GM19351 (cell line): ENCODE data around the gene BLOC1S3.

ENCODE experiments used
- ATAC-seq: cut with Tn5 transposase; IDR thresholded peaks from one replicate; pipeline ENCODE4 v1.9.1; 2021; ENCODE audit warnings: mild to moderate bottlenecking, moderate library complexity; ENCODE audit not compliant: unreplicated experiment

The BLOC1S3 gene

DNA sequence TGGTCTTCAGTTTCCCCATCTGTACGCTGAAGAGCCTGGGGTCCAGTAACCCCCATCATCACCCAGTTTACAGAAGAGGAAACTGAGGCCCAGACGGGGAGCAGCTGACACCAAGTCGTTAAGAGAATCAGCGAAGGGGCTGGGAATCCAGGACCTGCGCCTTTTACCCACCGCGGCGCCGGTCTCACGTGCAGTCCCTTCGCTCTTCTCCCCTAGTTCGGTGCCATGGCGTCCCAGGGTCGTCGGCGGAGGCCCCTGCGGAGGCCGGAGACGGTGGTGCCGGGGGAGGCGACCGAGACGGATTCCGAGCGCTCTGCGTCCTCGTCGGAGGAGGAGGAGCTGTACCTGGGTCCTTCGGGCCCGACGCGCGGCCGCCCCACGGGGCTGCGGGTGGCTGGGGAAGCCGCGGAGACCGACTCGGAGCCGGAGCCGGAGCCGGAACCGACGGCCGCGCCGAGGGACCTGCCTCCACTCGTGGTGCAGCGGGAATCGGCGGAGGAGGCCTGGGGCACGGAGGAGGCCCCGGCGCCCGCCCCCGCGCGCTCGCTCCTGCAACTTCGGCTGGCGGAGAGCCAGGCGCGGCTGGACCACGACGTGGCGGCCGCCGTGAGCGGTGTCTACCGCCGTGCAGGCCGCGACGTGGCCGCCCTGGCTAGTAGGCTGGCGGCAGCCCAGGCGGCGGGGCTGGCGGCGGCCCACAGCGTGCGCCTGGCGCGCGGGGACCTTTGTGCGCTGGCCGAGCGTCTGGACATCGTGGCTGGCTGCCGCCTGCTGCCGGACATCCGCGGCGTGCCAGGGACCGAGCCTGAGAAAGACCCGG, 698 bp downstream of the BLOC1S3 start:
- ATAC-seq: no peak

DNA sequence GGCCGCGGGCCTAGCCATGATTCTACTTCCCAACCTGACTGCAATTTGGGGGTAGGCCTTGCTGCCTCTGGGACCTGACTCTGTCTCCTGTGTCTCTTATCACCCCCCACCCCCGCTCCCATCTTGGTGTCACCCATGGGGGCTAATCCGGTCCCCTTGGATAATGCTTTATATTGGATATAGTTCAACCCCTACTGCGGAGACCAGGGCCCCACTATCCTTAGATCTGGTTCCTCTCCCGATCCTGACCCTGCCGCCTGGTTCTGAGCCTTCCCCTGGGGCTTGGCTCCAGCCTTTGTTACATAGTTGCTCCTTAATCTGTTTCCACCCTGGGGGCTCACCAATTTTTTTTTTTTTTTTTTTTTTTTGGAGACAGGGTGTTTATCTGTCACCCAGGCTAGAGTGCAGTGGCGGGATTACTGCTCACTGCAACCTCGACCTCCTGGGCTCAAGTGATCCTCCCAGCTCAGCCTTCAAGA, 1.3 kb downstream of the BLOC1S3 start:
- no peak for ATAC-seq

- ATAC-seq: no peak
These were observed 2.4 kb downstream of the BLOC1S3 start for GRCh38 chr19:45180936-45181335.

GRCh38 chr19:45182758-45183157, 4.2 kb downstream of the BLOC1S3 start:
- ATAC-seq: no peak

- no peak for ATAC-seq
These were observed 5.5 kb downstream of the BLOC1S3 start for GRCh38 chr19:45184115-45184514.

DNA sequence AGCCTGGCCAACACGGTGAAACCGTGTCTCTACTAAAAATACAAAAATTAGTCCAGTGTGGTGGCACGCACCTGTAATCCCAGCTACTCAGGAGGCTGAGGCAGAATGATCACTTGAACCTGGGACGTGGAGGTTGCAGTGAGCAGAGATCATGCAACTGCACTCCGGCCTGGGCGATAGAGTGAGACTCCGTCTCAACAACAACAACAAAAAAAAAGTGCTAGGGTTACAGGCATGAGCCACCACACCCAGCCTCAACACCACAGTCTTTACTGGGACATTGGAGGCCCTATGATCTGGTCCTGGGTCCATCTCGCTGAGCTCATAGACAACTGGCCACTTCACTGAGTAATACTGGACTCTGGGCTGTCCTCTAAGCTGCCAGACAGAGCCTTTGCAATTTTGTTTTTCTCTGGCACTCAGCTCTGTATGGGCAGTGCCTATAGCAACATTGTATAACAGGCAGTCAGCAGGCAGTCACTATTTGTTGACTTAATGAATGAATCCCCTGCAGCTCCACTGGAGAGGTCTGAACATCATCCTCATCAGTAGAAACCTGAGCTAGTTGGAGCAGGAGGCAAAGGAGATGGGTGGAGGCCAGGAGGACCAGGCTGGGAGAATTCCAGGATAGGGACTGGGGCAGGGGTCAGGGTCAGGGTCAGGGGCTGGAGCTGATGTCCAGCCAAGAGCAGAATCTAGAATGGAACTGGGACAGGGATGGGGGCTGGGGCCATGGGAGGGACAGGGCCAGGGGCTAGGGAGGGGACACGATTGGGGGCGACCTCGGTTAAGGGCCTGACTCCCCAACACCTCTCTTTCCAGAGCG, 8.1 kb downstream of the BLOC1S3 start:
- no peak for ATAC-seq

GRCh38 chr19:45187421-45188100, 9.0 kb downstream of the BLOC1S3 start:
- ATAC-seq: no peak

GRCh38 chr19:45189971-45190370, 11.4 kb downstream of the BLOC1S3 start:
- ATAC-seq: no peak

DNA sequence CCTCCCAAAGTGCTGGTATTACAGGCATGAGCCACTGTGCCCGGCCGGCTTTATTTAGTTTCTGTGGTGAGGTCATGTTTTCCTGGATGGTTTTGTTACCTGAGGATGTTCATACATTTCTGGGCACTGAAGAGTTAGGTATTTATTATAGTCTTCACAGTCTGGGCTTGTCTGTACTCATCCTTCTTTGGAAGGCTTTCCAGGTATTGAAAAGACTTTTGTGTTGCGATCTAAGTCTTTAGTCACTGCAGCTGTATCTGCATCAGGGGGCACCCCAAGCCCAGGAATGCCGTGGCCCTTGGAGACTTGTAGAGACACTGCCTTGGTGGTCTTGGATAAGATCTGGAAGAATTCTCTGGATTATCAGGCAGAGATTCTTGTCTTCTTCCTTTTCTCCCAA, 12.8 kb downstream of the BLOC1S3 start:
- ATAC-seq: no peak

GRCh38 chr19:45195764-45196163, 17.2 kb downstream of the BLOC1S3 start:
- ATAC-seq: no peak

- ATAC-seq: no peak
These were observed 22.0 kb downstream of the BLOC1S3 start for GRCh38 chr19:45200568-45200967.

- no peak for ATAC-seq
These were observed 24.1 kb downstream of the BLOC1S3 start for GRCh38 chr19:45202637-45203036.

GRCh38 chr19:45205810-45206209, 27.2 kb downstream of the BLOC1S3 start:
- ATAC-seq: no peak

- ATAC-seq: no peak
These were observed 27.7 kb downstream of the BLOC1S3 start for GRCh38 chr19:45206328-45206727.

DNA sequence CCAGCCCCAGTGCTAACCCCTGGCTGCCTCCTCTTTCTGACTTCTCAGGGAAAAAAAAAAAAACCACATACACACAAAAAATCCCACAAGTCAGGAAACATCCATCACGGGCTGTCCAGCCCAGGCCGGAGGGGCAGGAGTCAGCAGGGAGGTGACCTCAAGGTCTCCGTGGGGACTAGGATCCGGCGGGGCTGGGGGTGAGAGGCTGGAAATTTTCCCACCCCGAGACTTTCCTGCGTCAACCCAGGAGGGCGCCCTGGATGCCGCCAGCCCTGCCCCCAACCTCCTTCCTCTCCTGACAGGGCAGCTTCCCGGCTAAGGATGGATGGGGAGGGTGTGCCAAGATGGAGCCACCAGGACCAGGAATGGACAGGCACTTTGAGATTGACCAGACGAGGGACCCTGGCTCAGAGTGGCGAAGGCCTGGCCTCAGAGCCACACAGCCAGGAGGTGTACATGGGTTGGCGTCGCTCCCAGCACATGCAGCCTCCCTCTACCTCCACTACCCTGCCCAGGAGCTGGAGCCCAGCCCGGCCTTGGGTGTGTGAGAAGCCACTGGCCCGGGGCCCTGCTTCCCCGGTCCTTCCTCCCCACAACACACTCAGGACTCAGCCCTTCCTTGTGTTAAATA, 33.3 kb downstream of the BLOC1S3 start:
- ATAC-seq: no peak

- ATAC-seq: no peak
These were observed 34.4 kb downstream of the BLOC1S3 start for GRCh38 chr19:45213031-45213430.

GRCh38 chr19:45215391-45216191, 37.0 kb downstream of the BLOC1S3 start:
- ATAC-seq: no peak

DNA sequence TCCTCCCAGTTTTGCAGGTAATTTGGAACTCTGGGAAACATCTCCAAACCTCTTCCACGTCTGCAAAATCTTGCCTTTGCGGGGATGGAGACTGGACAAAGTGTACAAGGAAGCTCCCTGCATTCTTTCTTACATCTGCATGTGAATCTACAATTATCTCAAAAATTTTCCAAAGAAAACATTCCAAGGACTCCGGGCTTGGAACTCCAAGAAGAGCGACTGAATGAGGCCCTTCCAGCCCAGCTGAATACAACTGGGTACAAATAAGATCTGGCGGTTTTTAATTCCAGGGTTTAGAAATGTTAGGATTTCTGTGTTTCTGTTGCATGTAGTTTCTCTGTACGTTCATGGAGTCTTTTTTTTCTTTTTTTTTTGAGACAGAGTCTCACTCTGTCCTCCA, 38.1 kb downstream of the BLOC1S3 start:
- ATAC-seq: no peak

- no peak for ATAC-seq
These were observed 38.8 kb downstream of the BLOC1S3 start for GRCh38 chr19:45217193-45217956.
